H9 (cell line): ENCODE data around the gene MPP2. TPM values are rescaled to one million over a fixed set of nuclear protein-coding genes. Genes with fewer than 3 reads are reported as not detected.
A peak's percentile ranks its signal among the peaks of the same experiment; 100 is the strongest.

Experiments
- DNase-seq: peaks from one replicate; pipeline ENCODE4 v3.0.0-alpha.2; 2017
- H2AFZ ChIP-seq: one replicate; pipeline ENCODE4 v1.6.1; 2013; ENCODE audit warnings: mild to moderate bottlenecking, low read length, control low read depth, moderate library complexity
- H2AK5ac ChIP-seq: 2 replicates; pipeline ENCODE4 v1.6.1; 2013; ENCODE audit warnings: low read length, control low read depth, mixed read lengths; ENCODE audit not compliant: insufficient read length
- H2BK120ac ChIP-seq: one replicate; pipeline ENCODE4 v1.6.1; 2013; ENCODE audit warnings: low read depth, mild to moderate bottlenecking, low read length, control low read depth, inconsistent platforms; ENCODE audit not compliant: poor library complexity, severe bottlenecking
- H2BK12ac ChIP-seq: 2 replicates; pipeline ENCODE4 v1.6.1; 2013; ENCODE audit warnings: low read length, control low read depth, mixed read lengths, low read depth; ENCODE audit not compliant: insufficient read length
- H2BK15ac ChIP-seq: 2 replicates; pipeline ENCODE4 v1.6.1; 2013; ENCODE audit warnings: low read depth, low read length, control low read depth
- H2BK20ac ChIP-seq: one replicate; pipeline ENCODE4 v1.6.1; 2013; ENCODE audit warnings: low read depth, mild to moderate bottlenecking, low read length, control low read depth, inconsistent platforms; ENCODE audit not compliant: poor library complexity, severe bottlenecking
- H2BK5ac ChIP-seq: 2 replicates; pipeline ENCODE4 v1.6.1; 2013; ENCODE audit warnings: low read length, control low read depth, mixed read lengths; ENCODE audit not compliant: insufficient read length
- H3K14ac ChIP-seq: 2 replicates; pipeline ENCODE4 v1.6.1; 2013; ENCODE audit warnings: low read length, control low read depth; ENCODE audit not compliant: insufficient read depth
- H3K18ac ChIP-seq: 2 replicates; pipeline ENCODE4 v1.6.1; 2013; ENCODE audit warnings: low read depth, mild to moderate bottlenecking, mixed read lengths, low read length, control low read depth; ENCODE audit not compliant: insufficient read length
- H3K23ac ChIP-seq: 2 replicates; pipeline ENCODE4 v1.6.1; 2013; ENCODE audit warnings: low read length, control low read depth, mixed read lengths, low read depth; ENCODE audit not compliant: insufficient read length
- H3K23me2 ChIP-seq: 2 replicates; pipeline ENCODE4 v1.6.1; 2013; ENCODE audit warnings: low read depth, mild to moderate bottlenecking, mixed read lengths, low read length, control low read depth; ENCODE audit not compliant: insufficient read length, poor library complexity, severe bottlenecking
- H3K27ac ChIP-seq: 2 replicates; pipeline ENCODE4 v1.5.1; 2013; ENCODE audit warnings: low read length, control low read depth, mixed read lengths, low read depth; ENCODE audit not compliant: insufficient read length
- H3K27me3 ChIP-seq: 2 replicates; pipeline ENCODE4 v1.6.1; 2013; ENCODE audit warnings: low read length, control low read depth, inconsistent platforms; ENCODE audit not compliant: insufficient read depth
- H3K4ac ChIP-seq: 2 replicates; pipeline ENCODE4 v1.6.1; 2013; ENCODE audit warnings: low read depth, mild to moderate bottlenecking, control low read depth, inconsistent platforms, low read length, moderate library complexity
- H3K4me1 ChIP-seq: 2 replicates; pipeline ENCODE4 v1.6.1; 2013; ENCODE audit warnings: low read length, control low read depth, inconsistent platforms; ENCODE audit not compliant: insufficient read depth
- H3K4me2 ChIP-seq: 2 replicates; pipeline ENCODE4 v1.6.1; 2013; ENCODE audit warnings: low read length, control low read depth, mixed read lengths; ENCODE audit not compliant: insufficient read length, insufficient read depth
- H3K56ac ChIP-seq: 2 replicates; pipeline ENCODE4 v1.6.1; 2013; ENCODE audit warnings: low read depth, mild to moderate bottlenecking, mixed read lengths, low read length, control low read depth; ENCODE audit not compliant: insufficient read length
- H3K79me1 ChIP-seq: 2 replicates; pipeline ENCODE4 v1.6.1; 2013; ENCODE audit warnings: low read depth, mild to moderate bottlenecking, moderate library complexity, low read length, control low read depth, inconsistent platforms; ENCODE audit not compliant: insufficient read depth, poor library complexity, severe bottlenecking
- H3K79me2 ChIP-seq: 2 replicates; pipeline ENCODE4 v1.6.1; 2013; ENCODE audit warnings: low read length, control low read depth, inconsistent platforms; ENCODE audit not compliant: insufficient read depth
- H3K9ac ChIP-seq: 2 replicates; pipeline ENCODE4 v1.6.1; 2013; ENCODE audit warnings: low read length, control low read depth, mixed read lengths; ENCODE audit not compliant: insufficient read length; ENCODE audit errors: extremely low read depth
- H3K9me3 ChIP-seq: one replicate; pipeline ENCODE4 v1.6.1; 2013; ENCODE audit warnings: low read depth, low read length, inconsistent platforms; ENCODE audit not compliant: control insufficient read depth
- H3T11ph ChIP-seq: one replicate; pipeline ENCODE4 v1.6.1; 2013; ENCODE audit warnings: mild to moderate bottlenecking, low read length, control low read depth, inconsistent platforms
- H4K20me1 ChIP-seq: one replicate; pipeline ENCODE4 v1.6.1; 2013; ENCODE audit not compliant: control insufficient read depth, insufficient read length, insufficient read depth
- H4K5ac ChIP-seq: 2 replicates; pipeline ENCODE4 v1.6.1; 2013; ENCODE audit warnings: low read depth, mild to moderate bottlenecking, mixed read lengths, low read length, control low read depth; ENCODE audit not compliant: insufficient read length
- H4K8ac ChIP-seq: replicated peaks from 2 replicates; pipeline ENCODE4 v1.6.1; 2013; ENCODE audit warnings: low read length, control low read depth, mixed read lengths, low read depth; ENCODE audit not compliant: insufficient read length
- H4K91ac ChIP-seq: 2 replicates; pipeline ENCODE4 v1.6.1; 2013; ENCODE audit warnings: low read depth, mild to moderate bottlenecking, moderate library complexity, mixed read lengths, low read length, control low read depth; ENCODE audit not compliant: insufficient read length
- H3K27ac Mint-ChIP-seq, 3 experiments: 2 replicates in 2 of 3; 3 replicates in 1 of 3; pipeline ENCODE4 v1.8.0; 2020 to 2021; ENCODE audit warnings: mixed read lengths in 3 of 3, mild to moderate bottlenecking in 1 of 3, moderate library complexity in 1 of 3
- H3K27me3 Mint-ChIP-seq: 2 replicates; pipeline ENCODE4 v1.8.0; 2021; ENCODE audit warnings: low read depth, mild to moderate bottlenecking, moderate library complexity, mixed read lengths
- H3K36me3 Mint-ChIP-seq, 3 experiments: 2 replicates in 2 of 3; 3 replicates in 1 of 3; pipeline ENCODE4 v1.8.0; 2020 to 2021; ENCODE audit warnings: low read depth in 3 of 3, mixed read lengths in 3 of 3; ENCODE audit not compliant: insufficient read depth in 1 of 3
- H3K4me1 Mint-ChIP-seq, 2 experiments: 2 replicates each; pipeline ENCODE4 v1.8.0; 2020; ENCODE audit warnings: mixed read lengths in 2 of 2
- H3K4me3 Mint-ChIP-seq, 2 experiments: 2 replicates in 1 of 2; 3 replicates in 1 of 2; pipeline ENCODE4 v1.8.0; 2020 to 2021; ENCODE audit warnings: mild to moderate bottlenecking in 2 of 2, mixed read lengths in 2 of 2, moderate library complexity in 1 of 2
- H3K9me3 Mint-ChIP-seq, 2 experiments: 2 replicates in 1 of 2; 3 replicates in 1 of 2; pipeline ENCODE4 v1.8.0; 2020; ENCODE audit warnings: mild to moderate bottlenecking in 2 of 2, mixed read lengths in 2 of 2, moderate library complexity in 1 of 2
- CTCF ChIP-seq: fragments of 200-600 bp; sonication (generic); conservative IDR thresholded peaks from 3 replicates; pipeline ENCODE4 v1.8.0; 2021; ENCODE audit warnings: antibody characterized with exemption, mild to moderate bottlenecking
- WGBS: extraction: QIAGEN DNeasy Blood & Tissue Kit; methylation state at CpG from one replicate; pipeline ENCODE4 v1.1.7; 2013; ENCODE audit warnings: missing lambda C conversion rate, low lambda C conversion rate, mixed read lengths; ENCODE audit not compliant: insufficient read length; ENCODE audit errors: extremely low coverage; 5-methylcytosine and 5-hydroxymethylcytosine counted together
- total RNA-seq: library from RNA; stranded (reverse); gene quantifications from 2 replicates; pipeline ENCODE4 v1.2.1, GENCODE V29; 2021

The MPP2 gene
- total RNA-seq, 1 experiment from 2014 or later = 16.3 TPM

- H3K14ac ChIP-seq = no peak overlapping the region
- no peak overlapping the region for H4K5ac ChIP-seq
- H3K27me3 ChIP-seq = no peaks in the 10 kb centered on the region
- no peak overlapping the region for H3K4me3 Mint-ChIP-seq
- no peak overlapping the region for H3K56ac ChIP-seq
- no peak overlapping the region for H2BK5ac ChIP-seq
- H2BK20ac ChIP-seq = no peak overlapping the region
- no peaks in the 10 kb centered on the region for H3K23me2 ChIP-seq
- no peak overlapping the region for H2AK5ac ChIP-seq
- H3K27ac Mint-ChIP-seq = no peak overlapping the region
- H3K79me2 ChIP-seq = no peaks in the 10 kb centered on the region
- no peaks in the 10 kb centered on the region for H3K4me1 ChIP-seq
- H2BK120ac ChIP-seq = no peak overlapping the region
- no peak overlapping the region for H2AFZ ChIP-seq
- no peaks in the 10 kb centered on the region for H3K9me3 Mint-ChIP-seq
- peaks cover 14% of the 10 kb centered on the region for H3K27me3 Mint-ChIP-seq
- H4K20me1 ChIP-seq = peaks cover 4% of the 10 kb centered on the region
- TF ChIP-seq CTCF = peak; percentile 49; the same call in 2 of the 3 replicates
- H3K79me1 ChIP-seq = no peaks in the 10 kb centered on the region
- no peaks in the 10 kb centered on the region for H3K9me3 ChIP-seq
- no peak overlapping the region for H2BK15ac ChIP-seq
- H3K9ac ChIP-seq = no peak overlapping the region
- H3K4me2 ChIP-seq = no peak overlapping the region
- peaks cover 0 to 9% of the 10 kb centered on the region in 2 experiments; a peak in 2 of 4 replicates for H3K4me1 Mint-ChIP-seq
- no CpG with 5 or more reads among the region's 5 CpGs for WGBS
- H4K8ac ChIP-seq = no peak overlapping the region
- no peak overlapping the region for H3K27ac ChIP-seq
- no peak overlapping the region for H3K4ac ChIP-seq
- H3K23ac ChIP-seq = no peak overlapping the region
- H2BK12ac ChIP-seq = no peak overlapping the region
- DNase-seq = no peak
- no peak overlapping the region for H3K18ac ChIP-seq
- H3K36me3 Mint-ChIP-seq = peaks cover 0 to 2% (median 0%) of the 10 kb centered on the region in 3 experiments; a peak in 3 of 7 replicates
- H4K91ac ChIP-seq = no peak overlapping the region
- H3T11ph ChIP-seq = no peak overlapping the region
Measured at GRCh38 chr17:43873091-43873490, 34.2 kb downstream of the MPP2 start.
